Osteocyte (in vitro differentiated cells): ENCODE data around the gene CCDC77. TPM values are rescaled to one million over a fixed set of nuclear protein-coding genes. Genes with fewer than 3 reads are reported as not detected.

Source experiments
- DNase-seq: peaks from one replicate; pipeline ENCODE4 v3.0.0; 2021; ENCODE audit warnings: mixed read lengths; ENCODE audit not compliant: unreplicated experiment; ENCODE audit errors: extremely low spot score
- H3K27ac Mint-ChIP-seq: one replicate; pipeline ENCODE4 v1.8.0; 2021; ENCODE audit warnings: mild to moderate bottlenecking, mixed read lengths; ENCODE audit not compliant: unreplicated experiment
- H3K27me3 Mint-ChIP-seq: one replicate; pipeline ENCODE4 v1.8.0; 2021; ENCODE audit warnings: mixed read lengths; ENCODE audit not compliant: unreplicated experiment
- H3K36me3 Mint-ChIP-seq: one replicate; pipeline ENCODE4 v1.8.0; 2021; ENCODE audit warnings: mixed read lengths; ENCODE audit not compliant: unreplicated experiment
- H3K4me1 Mint-ChIP-seq: one replicate; pipeline ENCODE4 v1.8.0; 2021; ENCODE audit warnings: mixed read lengths; ENCODE audit not compliant: unreplicated experiment
- H3K4me3 Mint-ChIP-seq: one replicate; pipeline ENCODE4 v1.8.0; 2021; ENCODE audit warnings: mild to moderate bottlenecking, moderate library complexity, mixed read lengths; ENCODE audit not compliant: unreplicated experiment
- H3K9me3 Mint-ChIP-seq: one replicate; pipeline ENCODE4 v1.8.0; 2021; ENCODE audit warnings: mixed read lengths; ENCODE audit not compliant: unreplicated experiment
- CTCF ChIP-seq: fragments of 200-600 bp; sonication (generic); IDR thresholded peaks from 2 replicates; pipeline ENCODE4 v1.5.0; 2021; ENCODE audit warnings: antibody characterized with exemption, mild to moderate bottlenecking, moderate library complexity
- total RNA-seq: library from RNA; stranded (reverse); gene quantifications from 2 replicates; pipeline ENCODE4 v1.2.1, GENCODE V29; 2021

Gene CCDC77
- total RNA-seq, 1 donor from 2014 or later: 8.1 TPM

- H3K4me1 Mint-ChIP-seq: no peaks in the 10 kb centered on the region
- TF ChIP-seq CTCF: no peak
- no peak for DNase-seq
These were observed 45.7 kb downstream of the CCDC77 start for GRCh38 chr12:447141-447540.

GRCh38 chr12:449203-449602, 47.8 kb downstream of the CCDC77 start:
- H3K27me3 Mint-ChIP-seq: peaks cover 8% of the 10 kb centered on the region
- no peak for TF ChIP-seq CTCF
- no peaks in the 10 kb centered on the region for H3K9me3 Mint-ChIP-seq
- no peak overlapping the region for H3K27ac Mint-ChIP-seq
- no peaks in the 10 kb centered on the region for H3K36me3 Mint-ChIP-seq
- no peak overlapping the region for H3K4me3 Mint-ChIP-seq
- DNase-seq: no peak
- peaks cover 2% of the 10 kb centered on the region for H3K4me1 Mint-ChIP-seq

More at GRCh38 chr12:447141-447540, 45.7 kb downstream of the CCDC77 start:
- Mint-ChIP-seq H3K36me3 (no peaks in the 10 kb centered on the region), H3K27me3 (peaks cover 8% of the 10 kb centered on the region), H3K9me3 (no peaks in the 10 kb centered on the region), H3K4me3 (no peak overlapping the region), H3K27ac (no peak overlapping the region)

DNA sequence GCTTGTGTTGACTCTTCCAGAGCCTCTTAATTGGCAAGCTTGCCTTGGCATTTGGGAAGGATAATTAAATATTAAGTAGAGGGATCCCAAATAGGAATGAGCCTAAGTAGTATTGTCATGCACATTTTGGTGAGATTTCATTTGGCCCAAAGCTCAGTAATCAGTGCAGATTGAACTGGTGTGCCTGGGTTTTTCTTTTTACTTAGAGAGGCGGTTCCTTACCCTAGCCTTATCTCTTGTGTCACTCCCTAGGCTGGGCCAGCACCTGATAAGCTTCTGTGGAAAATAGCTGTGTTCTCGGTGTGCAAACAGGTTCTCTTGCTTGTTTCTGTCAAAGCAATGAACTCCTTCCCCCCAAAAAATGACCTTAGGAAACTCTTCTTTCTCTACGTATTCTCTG, 49.0 kb downstream of the CCDC77 start:
- TF ChIP-seq CTCF: no peak
- no peaks in the 10 kb centered on the region for H3K9me3 Mint-ChIP-seq
- peaks cover 2% of the 10 kb centered on the region for H3K4me1 Mint-ChIP-seq
- no peaks in the 10 kb centered on the region for H3K36me3 Mint-ChIP-seq
- H3K27ac Mint-ChIP-seq: no peak overlapping the region
- no peak for DNase-seq
- H3K27me3 Mint-ChIP-seq: peaks cover 16% of the 10 kb centered on the region
- no peak overlapping the region for H3K4me3 Mint-ChIP-seq

DNA sequence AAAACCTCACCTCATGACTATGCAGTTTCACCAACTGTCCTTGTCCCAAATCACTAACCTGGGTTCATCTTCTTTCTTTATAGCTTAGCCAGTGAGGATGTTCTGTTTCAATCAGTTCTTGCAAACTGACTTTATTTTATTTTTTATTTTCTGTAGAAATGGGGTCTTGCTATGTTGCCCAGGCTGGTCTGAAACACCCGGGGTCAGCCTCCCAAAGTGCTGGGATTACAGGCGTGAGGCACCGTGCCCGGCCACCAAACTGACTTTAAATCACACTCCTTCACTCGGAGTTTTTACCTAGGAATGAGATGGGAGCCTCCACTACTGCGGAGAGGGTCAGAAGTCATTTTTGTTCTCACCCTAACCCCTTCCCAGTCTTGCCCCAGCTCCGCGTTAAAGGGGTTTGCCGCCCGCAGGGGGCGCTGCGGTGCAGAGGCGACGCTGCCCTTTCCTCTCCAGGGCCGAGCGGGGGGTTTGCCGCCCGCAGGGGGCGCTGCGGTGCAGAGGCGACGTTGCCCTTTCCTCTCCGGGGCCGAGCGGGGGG, 51.3 kb downstream of the CCDC77 start:
- Mint-ChIP-seq H3K27me3 (peaks cover 38% of the 10 kb centered on the region), H3K4me1 (peaks cover 2% of the 10 kb centered on the region), H3K4me3 (no peak overlapping the region), H3K27ac (no peak overlapping the region), H3K9me3 (no peaks in the 10 kb centered on the region), H3K36me3 (no peaks in the 10 kb centered on the region)
- no peak for DNase-seq
- no peak for TF ChIP-seq CTCF

- Mint-ChIP-seq H3K4me1 (peaks cover 5% of the 10 kb centered on the region), H3K36me3 (no peaks in the 10 kb centered on the region), H3K9me3 (no peaks in the 10 kb centered on the region), H3K27me3 (peaks cover 56% of the 10 kb centered on the region), H3K4me3 (no peak overlapping the region), H3K27ac (no peak overlapping the region)
- TF ChIP-seq CTCF: no peak
- no peak for DNase-seq
These were observed 53.4 kb downstream of the CCDC77 start for GRCh38 chr12:454833-455232.
